DMS79 (cell line): ENCODE results near the gene SLC23A1.
"Not testable (repeated sequence)": the region's sequence is repeated elsewhere in the genome, so short reads cannot be mapped to it uniquely, and the experiment has no call there.

Source experiments
- DNase-seq: peaks from one replicate; lab custom pipeline; 2025; lab: John Stamatoyannopoulos, UW

SLC23A1 gene

GRCh38 chr5:139369181-139369580 lies 13.9 kb downstream of the SLC23A1 start:
- DNase-seq: no peak

- no peak for DNase-seq
These were observed 14.5 kb downstream of the SLC23A1 start for GRCh38 chr5:139368613-139369012.

- no peak for DNase-seq
These were observed 18.6 kb downstream of the SLC23A1 start for GRCh38 chr5:139364466-139364865.

- DNase-seq: no peak
These were observed 19.2 kb downstream of the SLC23A1 start for GRCh38 chr5:139363937-139364336.

GRCh38 chr5:139361835-139362429 lies 21.2 kb downstream of the SLC23A1 start:
- no peak for DNase-seq

- no peak for DNase-seq
These were observed 22.7 kb downstream of the SLC23A1 start for GRCh38 chr5:139360384-139360783.

GRCh38 chr5:139358064-139358463 lies 25.0 kb downstream of the SLC23A1 start:
- DNase-seq: no peak

GRCh38 chr5:139355900-139356299 lies 27.2 kb downstream of the SLC23A1 start:
- not testable (repeated sequence) for DNase-seq

- no peak for DNase-seq
These were observed 28.9 kb downstream of the SLC23A1 start for GRCh38 chr5:139354186-139354585.

- DNase-seq: not testable (repeated sequence)
These were observed 35.2 kb downstream of the SLC23A1 start for GRCh38 chr5:139347863-139348262.

GRCh38 chr5:139345442-139345841 lies 37.7 kb downstream of the SLC23A1 start:
- not testable (repeated sequence) for DNase-seq

- no peak for DNase-seq
These were observed 38.9 kb downstream of the SLC23A1 start for GRCh38 chr5:139344177-139344576.

- DNase-seq: no peak
These were observed 39.6 kb downstream of the SLC23A1 start for GRCh38 chr5:139343476-139343875.

- no peak for DNase-seq
These were observed 40.7 kb downstream of the SLC23A1 start for GRCh38 chr5:139342423-139342723.

GRCh38 chr5:139341689-139342422 lies 41.2 kb downstream of the SLC23A1 start, which contains the start of gene PAIP2:
Gene PAIP2 (plus strand): TSS chr5:139341854. CDS start chr5:139363785, 21,931 bp downstream.
- peak; percentile 69 for DNase-seq

GRCh38 chr5:139341187-139341688 lies 41.9 kb downstream of the SLC23A1 start:
- DNase-seq: no peak

- no peak for DNase-seq
These were observed 43.0 kb downstream of the SLC23A1 start for GRCh38 chr5:139340051-139340450.

- DNase-seq: no peak
These were observed 47.3 kb downstream of the SLC23A1 start for GRCh38 chr5:139335811-139336210.
